PC-9 (cell line): ENCODE measurements around the gene RXRA.

Source experiments
- CTCF ChIP-seq: fragments of 200-600 bp; sonication (generic); conservative IDR thresholded peaks from 2 replicates; pipeline ENCODE4 v1.6.1; 2017; ENCODE audit warnings: mixed run types, antibody characterized with exemption, mild to moderate bottlenecking, moderate library complexity
- EZH2 ChIP-seq: fragments of 200-600 bp; sonication (generic); IDR thresholded peaks from 2 replicates; pipeline ENCODE4 v1.8.0; 2017; ENCODE audit warnings: antibody characterized with exemption, low read depth

GRCh38 chr9:134472256-134472655 is 146.0 kb downstream of the RXRA start:
- TF ChIP-seq CTCF: no peak
- no peak for TF ChIP-seq EZH2
